ENCODE data around the gene THSD4.

DNA sequence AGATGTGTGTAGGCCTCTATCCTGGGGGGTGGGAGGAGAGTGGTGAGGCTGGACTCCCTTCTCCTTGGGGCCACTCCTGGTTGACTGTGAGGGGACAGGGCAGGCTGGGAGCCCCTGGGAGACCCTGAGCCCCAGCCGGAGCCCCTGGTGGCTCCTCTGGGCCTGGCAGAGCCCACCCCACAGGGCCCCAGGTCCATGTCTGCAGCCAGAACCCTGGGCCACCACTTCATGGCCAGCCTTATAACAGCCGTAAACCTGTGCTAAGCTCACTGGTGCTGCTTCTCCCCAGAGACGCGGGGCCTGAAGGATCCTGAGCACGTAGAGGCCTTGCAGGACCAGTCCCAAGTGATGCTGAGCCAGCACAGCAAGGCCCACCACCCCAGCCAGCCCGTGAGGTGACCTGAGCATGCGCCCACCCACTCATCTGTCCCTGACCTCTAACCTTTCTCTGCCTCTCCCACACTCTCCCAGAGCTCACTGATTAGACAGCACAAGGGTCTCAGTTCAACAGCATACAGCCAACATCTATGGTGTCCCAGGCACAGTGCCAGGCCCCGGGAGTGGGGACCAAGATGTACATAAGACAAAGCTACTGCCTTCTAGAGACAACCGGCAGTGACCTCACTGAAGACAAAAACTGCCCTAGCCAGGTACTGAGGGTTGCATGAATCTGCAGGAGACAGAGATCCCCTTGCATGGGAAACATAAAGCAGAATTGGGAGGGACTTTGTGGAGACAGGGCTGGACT lies 698.6 kb downstream of the THSD4 start:
- TF ChIP-seq, protein P1, sequence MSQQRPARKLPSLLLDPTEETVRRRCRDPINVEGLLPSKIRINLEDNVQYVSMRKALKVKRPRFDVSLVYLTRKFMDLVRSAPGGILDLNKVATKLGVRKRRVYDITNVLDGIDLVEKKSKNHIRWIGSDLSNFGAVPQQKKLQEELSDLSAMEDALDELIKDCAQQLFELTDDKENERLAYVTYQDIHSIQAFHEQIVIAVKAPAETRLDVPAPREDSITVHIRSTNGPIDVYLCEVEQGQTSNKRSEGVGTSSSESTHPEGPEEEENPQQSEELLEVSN (IDR thresholded peaks at IDR 0.05; ENCODE audit: borderline replicate concordance, low read depth) = no peak
- TF ChIP-seq REST (IDR thresholded peaks at IDR 0.05) (no peak), POLR2A (IDR thresholded peaks at IDR 0.05; ENCODE audit: low read length) (no peak), SREBF2 (IDR thresholded peaks at IDR 0.05) (no peak), EP300 (IDR thresholded peaks at IDR 0.05) (no peak), HOXA7 (CRISPR knock-in tag; IDR thresholded peaks at IDR 0.05) (no peak), MAX (IDR thresholded peaks at IDR 0.05) (no peak), CEBPB (IDR thresholded peaks at IDR 0.05) (no peak), RAD21 (conservative IDR thresholded peaks at IDR 0.05 in 1 of 2, IDR thresholded peaks at IDR 0.05 in 1 of 2) (no peak), ELK1 (IDR thresholded peaks at IDR 0.05; ENCODE audit: low read depth, low read length) (no peak), CHD2 (IDR thresholded peaks at IDR 0.05; ENCODE audit: low read length, partially characterized antibody) (no peak)
- TF ChIP-seq, protein P2, sequence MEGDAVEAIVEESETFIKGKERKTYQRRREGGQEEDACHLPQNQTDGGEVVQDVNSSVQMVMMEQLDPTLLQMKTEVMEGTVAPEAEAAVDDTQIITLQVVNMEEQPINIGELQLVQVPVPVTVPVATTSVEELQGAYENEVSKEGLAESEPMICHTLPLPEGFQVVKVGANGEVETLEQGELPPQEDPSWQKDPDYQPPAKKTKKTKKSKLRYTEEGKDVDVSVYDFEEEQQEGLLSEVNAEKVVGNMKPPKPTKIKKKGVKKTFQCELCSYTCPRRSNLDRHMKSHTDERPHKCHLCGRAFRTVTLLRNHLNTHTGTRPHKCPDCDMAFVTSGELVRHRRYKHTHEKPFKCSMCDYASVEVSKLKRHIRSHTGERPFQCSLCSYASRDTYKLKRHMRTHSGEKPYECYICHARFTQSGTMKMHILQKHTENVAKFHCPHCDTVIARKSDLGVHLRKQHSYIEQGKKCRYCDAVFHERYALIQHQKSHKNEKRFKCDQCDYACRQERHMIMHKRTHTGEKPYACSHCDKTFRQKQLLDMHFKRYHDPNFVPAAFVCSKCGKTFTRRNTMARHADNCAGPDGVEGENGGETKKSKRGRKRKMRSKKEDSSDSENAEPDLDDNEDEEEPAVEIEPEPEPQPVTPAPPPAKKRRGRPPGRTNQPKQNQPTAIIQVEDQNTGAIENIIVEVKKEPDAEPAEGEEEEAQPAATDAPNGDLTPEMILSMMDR (IDR thresholded peaks at IDR 0.05) = no peak
- TF ChIP-seq, protein P3, sequence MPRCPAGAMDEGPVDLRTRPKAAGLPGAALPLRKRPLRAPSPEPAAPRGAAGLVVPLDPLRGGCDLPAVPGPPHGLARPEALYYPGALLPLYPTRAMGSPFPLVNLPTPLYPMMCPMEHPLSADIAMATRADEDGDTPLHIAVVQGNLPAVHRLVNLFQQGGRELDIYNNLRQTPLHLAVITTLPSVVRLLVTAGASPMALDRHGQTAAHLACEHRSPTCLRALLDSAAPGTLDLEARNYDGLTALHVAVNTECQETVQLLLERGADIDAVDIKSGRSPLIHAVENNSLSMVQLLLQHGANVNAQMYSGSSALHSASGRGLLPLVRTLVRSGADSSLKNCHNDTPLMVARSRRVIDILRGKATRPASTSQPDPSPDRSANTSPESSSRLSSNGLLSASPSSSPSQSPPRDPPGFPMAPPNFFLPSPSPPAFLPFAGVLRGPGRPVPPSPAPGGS (IDR thresholded peaks at IDR 0.05) = no peak

Measured in A549 (cell line).